ENCODE data around the gene NUP93. TPM values are rescaled to one million over a fixed set of nuclear protein-coding genes. Genes with fewer than 3 reads are reported as not detected.

Gene NUP93
- total RNA-seq, 1 donor from 2014 or later, result 81.7 TPM

DNA sequence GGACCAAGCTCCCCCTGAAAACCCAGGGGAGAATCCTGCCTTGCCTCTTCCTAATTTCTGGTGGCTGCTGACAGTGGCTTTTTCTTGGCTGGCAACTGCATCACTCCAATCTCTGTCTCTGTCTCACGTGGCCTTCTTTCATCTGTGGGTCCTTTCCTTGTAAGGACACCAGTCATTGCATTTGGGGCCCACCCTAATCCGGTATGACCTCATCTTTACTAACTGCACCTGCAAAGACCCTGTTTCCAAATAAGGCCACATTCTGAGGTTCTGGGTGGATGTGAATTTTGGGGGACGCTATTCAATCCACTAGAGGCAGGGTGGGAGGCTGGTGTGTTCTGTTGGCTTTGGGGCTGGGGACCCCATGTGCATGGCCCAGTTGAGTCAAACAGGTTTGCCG lies 146.1 kb downstream of the NUP93 start:
- H3K4me3 Mint-ChIP-seq (ENCODE audit: unreplicated experiment), result no peak overlapping the region
- H3K27me3 Mint-ChIP-seq (ENCODE audit: unreplicated experiment), result no peaks in the 10 kb centered on the region
- H3K36me3 Mint-ChIP-seq (ENCODE audit: unreplicated experiment), result no peaks in the 10 kb centered on the region
- TF ChIP-seq, protein P1, sequence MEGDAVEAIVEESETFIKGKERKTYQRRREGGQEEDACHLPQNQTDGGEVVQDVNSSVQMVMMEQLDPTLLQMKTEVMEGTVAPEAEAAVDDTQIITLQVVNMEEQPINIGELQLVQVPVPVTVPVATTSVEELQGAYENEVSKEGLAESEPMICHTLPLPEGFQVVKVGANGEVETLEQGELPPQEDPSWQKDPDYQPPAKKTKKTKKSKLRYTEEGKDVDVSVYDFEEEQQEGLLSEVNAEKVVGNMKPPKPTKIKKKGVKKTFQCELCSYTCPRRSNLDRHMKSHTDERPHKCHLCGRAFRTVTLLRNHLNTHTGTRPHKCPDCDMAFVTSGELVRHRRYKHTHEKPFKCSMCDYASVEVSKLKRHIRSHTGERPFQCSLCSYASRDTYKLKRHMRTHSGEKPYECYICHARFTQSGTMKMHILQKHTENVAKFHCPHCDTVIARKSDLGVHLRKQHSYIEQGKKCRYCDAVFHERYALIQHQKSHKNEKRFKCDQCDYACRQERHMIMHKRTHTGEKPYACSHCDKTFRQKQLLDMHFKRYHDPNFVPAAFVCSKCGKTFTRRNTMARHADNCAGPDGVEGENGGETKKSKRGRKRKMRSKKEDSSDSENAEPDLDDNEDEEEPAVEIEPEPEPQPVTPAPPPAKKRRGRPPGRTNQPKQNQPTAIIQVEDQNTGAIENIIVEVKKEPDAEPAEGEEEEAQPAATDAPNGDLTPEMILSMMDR (IDR thresholded peaks at IDR 0.05), result no peak
- H3K27ac Mint-ChIP-seq (ENCODE audit: unreplicated experiment), result no peak overlapping the region
- H3K4me1 Mint-ChIP-seq (ENCODE audit: unreplicated experiment), result peaks cover 12% of the 10 kb centered on the region
- no peaks in the 10 kb centered on the region for H3K9me3 Mint-ChIP-seq (ENCODE audit: unreplicated experiment)
- no peak for DNase-seq (ENCODE audit: extremely low spot score, unreplicated experiment)

DNA sequence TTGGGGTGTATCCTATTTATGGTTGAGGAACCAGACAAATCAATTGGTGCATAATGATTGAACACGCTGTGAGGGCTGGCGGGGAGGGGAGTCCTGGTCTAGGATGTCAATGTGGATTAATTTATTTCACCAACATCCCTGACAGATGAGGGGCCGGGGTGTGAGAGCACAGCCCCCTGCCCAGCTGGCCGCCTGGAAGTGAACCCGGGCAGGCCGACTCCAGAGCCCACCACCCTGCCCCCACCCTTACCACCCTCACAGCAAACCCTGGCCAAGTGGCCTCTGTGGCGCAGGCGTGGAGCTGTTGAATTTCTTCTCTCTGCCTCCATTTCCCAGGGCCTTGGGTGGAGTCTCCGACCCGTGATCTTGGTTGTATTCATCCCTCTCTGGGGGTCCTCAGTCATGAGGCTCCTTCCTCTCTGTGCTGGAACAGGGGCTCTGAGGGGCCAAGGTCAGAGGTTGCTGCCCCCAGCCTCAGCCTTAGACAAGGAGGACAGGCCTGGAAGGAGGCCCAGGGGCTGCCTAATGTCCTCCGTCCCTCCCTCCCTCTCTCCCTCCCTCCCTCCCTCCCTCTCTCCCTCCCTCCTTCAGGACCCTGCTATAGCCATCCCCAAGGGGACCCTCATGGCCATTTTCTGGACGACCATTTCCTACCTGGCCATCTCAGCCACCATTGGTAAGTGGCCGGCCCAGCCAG lies 147.7 kb downstream of the NUP93 start:
- no peaks in the 10 kb centered on the region for H3K36me3 Mint-ChIP-seq (ENCODE audit: unreplicated experiment)
- no peaks in the 10 kb centered on the region for H3K27me3 Mint-ChIP-seq (ENCODE audit: unreplicated experiment)
- H3K27ac Mint-ChIP-seq (ENCODE audit: unreplicated experiment), result no peak overlapping the region
- H3K4me3 Mint-ChIP-seq (ENCODE audit: unreplicated experiment), result no peak overlapping the region
- no peak for DNase-seq (ENCODE audit: extremely low spot score, unreplicated experiment)
- TF ChIP-seq, protein P1 (IDR thresholded peaks at IDR 0.05), result no peak
- peaks cover 8% of the 10 kb centered on the region for H3K4me1 Mint-ChIP-seq (ENCODE audit: unreplicated experiment)
- H3K9me3 Mint-ChIP-seq (ENCODE audit: unreplicated experiment), result no peaks in the 10 kb centered on the region

DNA sequence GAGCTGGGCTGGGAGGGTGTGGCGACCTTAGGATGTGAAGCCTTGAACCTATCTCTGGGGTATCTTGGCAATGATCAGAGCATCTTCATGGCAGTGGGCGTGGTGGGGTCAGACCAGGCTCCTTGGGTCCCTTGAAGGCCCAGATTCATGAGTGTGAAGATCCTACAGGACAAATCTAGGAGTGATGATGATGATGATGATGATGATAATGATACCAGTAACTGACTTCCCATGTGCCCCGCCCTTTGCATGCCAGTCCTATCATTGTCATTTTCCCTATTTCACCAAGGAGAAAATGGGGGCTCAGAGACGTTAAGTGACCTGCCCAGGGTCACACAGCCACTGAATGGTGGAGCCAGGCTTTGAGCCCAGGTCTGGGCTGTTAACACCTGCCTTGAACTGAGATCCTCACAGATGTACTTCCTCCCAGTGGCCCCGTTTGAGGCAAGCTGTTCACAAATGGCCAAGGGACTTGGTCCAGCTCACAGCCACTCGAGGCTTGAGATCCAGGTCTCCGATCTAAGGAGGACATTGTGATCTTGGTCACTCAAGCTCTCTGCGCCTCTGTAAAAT lies 148.4 kb downstream of the NUP93 start:
- H3K9me3 Mint-ChIP-seq (ENCODE audit: unreplicated experiment), result no peaks in the 10 kb centered on the region
- no peak for DNase-seq (ENCODE audit: extremely low spot score, unreplicated experiment)
- no peak overlapping the region for H3K4me3 Mint-ChIP-seq (ENCODE audit: unreplicated experiment)
- H3K4me1 Mint-ChIP-seq (ENCODE audit: unreplicated experiment), result peaks cover 3% of the 10 kb centered on the region
- H3K27ac Mint-ChIP-seq (ENCODE audit: unreplicated experiment), result no peak overlapping the region
- TF ChIP-seq, protein P1 (IDR thresholded peaks at IDR 0.05), result no peak
- H3K36me3 Mint-ChIP-seq (ENCODE audit: unreplicated experiment), result no peaks in the 10 kb centered on the region
- H3K27me3 Mint-ChIP-seq (ENCODE audit: unreplicated experiment), result no peaks in the 10 kb centered on the region

DNA sequence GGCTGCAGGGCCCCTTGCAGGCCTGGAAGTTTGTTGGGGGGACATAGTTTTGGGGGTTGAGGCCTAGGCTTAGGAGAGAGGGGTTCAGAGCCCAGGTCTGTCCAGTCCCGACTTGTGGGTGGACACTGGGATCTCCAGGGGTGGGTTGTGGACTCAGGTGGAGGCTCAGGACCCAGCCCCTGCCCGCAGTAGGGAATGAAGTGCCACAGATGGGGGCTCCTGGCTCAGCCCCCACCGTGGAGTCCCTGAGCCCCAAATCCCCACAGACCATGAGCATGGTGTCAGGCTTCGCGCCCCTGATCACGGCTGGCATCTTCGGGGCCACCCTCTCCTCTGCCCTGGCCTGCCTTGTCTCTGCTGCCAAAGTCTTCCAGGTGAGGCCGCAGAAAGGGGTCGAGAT lies 149.3 kb downstream of the NUP93 start:
- Mint-ChIP-seq H3K27ac (ENCODE audit: unreplicated experiment) (no peak overlapping the region), H3K27me3 (ENCODE audit: unreplicated experiment) (no peaks in the 10 kb centered on the region), H3K4me3 (ENCODE audit: unreplicated experiment) (no peak overlapping the region), H3K4me1 (ENCODE audit: unreplicated experiment) (peaks cover 3% of the 10 kb centered on the region), H3K36me3 (ENCODE audit: unreplicated experiment) (no peaks in the 10 kb centered on the region), H3K9me3 (ENCODE audit: unreplicated experiment) (no peaks in the 10 kb centered on the region)
- TF ChIP-seq, protein P1 (IDR thresholded peaks at IDR 0.05), result no peak
- DNase-seq (ENCODE audit: extremely low spot score, unreplicated experiment), result no peak

DNA sequence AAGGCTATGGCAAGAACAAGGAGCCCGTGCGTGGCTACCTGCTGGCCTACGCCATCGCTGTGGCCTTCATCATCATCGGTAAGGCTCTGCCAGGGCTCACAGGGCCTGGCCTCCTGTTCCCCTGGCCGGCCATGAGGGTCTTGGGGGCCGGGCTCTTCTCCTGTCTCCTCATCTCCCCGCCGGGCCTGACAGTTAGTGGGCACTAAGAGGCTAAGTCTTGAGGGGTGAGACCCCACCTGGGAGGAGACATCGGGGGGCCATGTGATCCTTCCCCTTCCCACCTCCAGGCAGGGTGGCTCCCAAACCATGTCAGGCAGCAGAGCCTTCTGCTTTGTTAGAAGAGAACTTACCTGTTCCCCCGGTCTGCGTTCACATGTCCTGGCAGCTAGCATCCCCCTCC lies 150.2 kb downstream of the NUP93 start:
- no peaks in the 10 kb centered on the region for H3K4me1 Mint-ChIP-seq (ENCODE audit: unreplicated experiment)
- DNase-seq (ENCODE audit: extremely low spot score, unreplicated experiment), result no peak
- H3K4me3 Mint-ChIP-seq (ENCODE audit: unreplicated experiment), result no peak overlapping the region
- no peak overlapping the region for H3K27ac Mint-ChIP-seq (ENCODE audit: unreplicated experiment)
- TF ChIP-seq, protein P1 (IDR thresholded peaks at IDR 0.05), result no peak
- no peaks in the 10 kb centered on the region for H3K36me3 Mint-ChIP-seq (ENCODE audit: unreplicated experiment)
- H3K27me3 Mint-ChIP-seq (ENCODE audit: unreplicated experiment), result no peaks in the 10 kb centered on the region
- H3K9me3 Mint-ChIP-seq (ENCODE audit: unreplicated experiment), result no peaks in the 10 kb centered on the region
